Jurkat, Clone E6-1 (cell line): Measurements from ENCODE around the gene RNF133.
"Not testable (repeated sequence)": the region's sequence is repeated elsewhere in the genome, so short reads cannot be mapped to it uniquely, and the experiment has no call there.

ENCODE experiments used
- DNase-seq: peaks from one replicate; pipeline ENCODE4 v3.0.0-alpha.2; 2011; ENCODE audit warnings: low read depth, low spot score
- H3K4me3 ChIP-seq: 2 replicates; pipeline ENCODE4 v1.5.1; 2011; ENCODE audit warnings: mild to moderate bottlenecking, low read length, control low read depth, moderate library complexity

Gene RNF133

DNA sequence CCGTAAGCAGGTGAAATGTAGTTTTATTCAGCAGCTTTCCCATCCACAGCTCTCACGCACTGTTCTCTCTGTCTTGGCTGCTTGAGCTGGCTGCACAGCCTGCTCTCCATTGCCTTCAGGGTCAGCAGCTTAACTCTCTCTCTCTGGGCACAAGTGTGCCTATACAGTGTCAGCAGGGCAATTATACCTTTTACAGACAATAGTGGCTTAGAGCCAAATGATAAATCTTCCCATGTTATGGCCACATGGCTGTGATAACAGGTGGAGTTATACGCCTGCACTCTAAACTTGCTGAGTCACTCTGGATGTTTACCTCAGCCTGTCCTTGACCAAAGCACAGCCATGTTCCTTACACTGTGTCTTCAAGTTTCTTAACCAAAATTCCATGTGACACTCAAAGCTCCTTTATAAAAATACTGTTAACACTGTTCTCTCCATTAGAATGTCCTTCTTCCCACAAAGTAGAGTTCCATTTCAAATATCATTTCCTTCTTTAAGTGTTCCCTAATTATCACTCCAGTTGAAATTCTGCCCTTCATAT, 6.1 kb downstream of the RNF133 start:
- no peak overlapping the region for H3K4me3 ChIP-seq
- no peak for DNase-seq

GRCh38 chr7:122691569-122692235, 7.2 kb downstream of the RNF133 start:
- no peak for DNase-seq
- H3K4me3 ChIP-seq: no peak overlapping the region

- DNase-seq: no peak
Observed at GRCh38 chr7:122689346-122690109, 9.4 kb downstream of the RNF133 start.

DNA sequence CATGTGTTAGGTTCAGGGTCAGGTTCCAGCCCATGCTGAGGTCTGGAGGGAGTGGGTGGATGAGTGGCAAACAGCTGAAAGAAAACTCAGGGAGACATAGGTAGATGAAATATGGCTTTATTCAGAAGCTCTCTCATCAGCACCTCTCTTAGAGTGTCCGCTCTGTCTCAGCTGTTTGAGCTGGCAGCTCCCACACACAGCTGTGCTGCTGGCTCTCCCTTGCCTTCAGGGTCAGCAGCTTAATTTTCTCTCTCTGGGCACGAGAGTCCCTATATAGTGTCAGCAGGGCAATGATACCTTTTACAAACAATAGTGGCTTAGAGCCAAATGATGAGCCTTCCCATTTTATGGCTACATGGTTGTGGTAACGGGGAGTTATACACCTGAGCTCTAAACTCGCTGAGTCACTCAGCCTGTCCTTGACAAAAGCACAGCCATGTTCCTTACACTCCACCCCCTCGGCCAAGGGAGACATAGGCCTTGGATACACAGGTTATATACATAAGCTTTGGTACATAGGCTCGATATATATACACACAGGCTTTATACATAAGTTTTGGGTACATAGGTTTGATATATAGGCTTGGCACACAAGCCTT, 10.4 kb downstream of the RNF133 start:
- H3K4me3 ChIP-seq: no peak overlapping the region
- no peak for DNase-seq

More at GRCh38 chr7:122689346-122690109, 9.4 kb downstream of the RNF133 start:
- no peak overlapping the region for H3K4me3 ChIP-seq

DNA sequence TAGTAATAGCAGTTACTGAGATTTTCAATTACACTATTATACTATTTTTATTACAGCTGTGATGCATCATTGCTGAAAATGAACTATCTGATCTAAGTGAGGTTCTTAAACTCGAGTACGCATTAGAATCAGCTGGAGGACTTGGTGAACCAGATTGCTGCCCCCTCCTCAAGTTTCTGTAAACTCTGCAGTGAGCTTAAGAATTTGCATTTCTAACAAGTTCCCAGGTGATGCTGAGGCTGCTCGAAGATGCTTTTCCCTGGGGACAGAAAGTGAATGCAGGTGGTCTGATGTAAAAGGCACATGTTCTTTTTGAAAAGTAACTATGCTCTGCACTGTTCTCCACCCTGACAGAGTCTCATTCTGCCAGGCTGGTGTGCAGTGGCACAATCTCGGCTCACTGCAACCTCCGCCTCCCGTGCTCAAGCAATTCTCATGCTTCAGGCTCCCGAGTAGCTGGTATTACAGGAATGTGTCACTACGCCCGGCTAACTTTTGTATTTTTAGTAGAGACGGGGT, 12.5 kb downstream of the RNF133 start:
- DNase-seq: no peak
- H3K4me3 ChIP-seq: no peak overlapping the region

DNA sequence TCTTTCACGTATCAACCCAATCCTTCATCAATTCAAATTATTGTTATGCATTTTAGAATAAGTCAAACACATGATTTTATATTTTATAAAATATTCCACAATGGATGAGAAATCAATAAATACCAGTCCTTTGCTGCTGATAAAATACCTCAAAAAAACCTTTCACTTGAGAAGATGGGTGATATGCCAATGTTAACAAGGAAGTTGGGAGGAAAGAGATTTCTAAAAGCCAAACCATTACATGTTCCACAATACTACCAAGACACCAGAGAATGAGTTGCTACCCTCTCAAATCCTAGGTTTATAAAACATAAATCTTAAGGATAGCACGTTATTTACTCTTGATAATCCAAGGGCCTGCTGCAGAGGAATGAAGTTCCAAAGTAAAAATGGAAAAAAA, 14.4 kb downstream of the RNF133 start:
- no peak for DNase-seq
- H3K4me3 ChIP-seq: no peak overlapping the region

DNA sequence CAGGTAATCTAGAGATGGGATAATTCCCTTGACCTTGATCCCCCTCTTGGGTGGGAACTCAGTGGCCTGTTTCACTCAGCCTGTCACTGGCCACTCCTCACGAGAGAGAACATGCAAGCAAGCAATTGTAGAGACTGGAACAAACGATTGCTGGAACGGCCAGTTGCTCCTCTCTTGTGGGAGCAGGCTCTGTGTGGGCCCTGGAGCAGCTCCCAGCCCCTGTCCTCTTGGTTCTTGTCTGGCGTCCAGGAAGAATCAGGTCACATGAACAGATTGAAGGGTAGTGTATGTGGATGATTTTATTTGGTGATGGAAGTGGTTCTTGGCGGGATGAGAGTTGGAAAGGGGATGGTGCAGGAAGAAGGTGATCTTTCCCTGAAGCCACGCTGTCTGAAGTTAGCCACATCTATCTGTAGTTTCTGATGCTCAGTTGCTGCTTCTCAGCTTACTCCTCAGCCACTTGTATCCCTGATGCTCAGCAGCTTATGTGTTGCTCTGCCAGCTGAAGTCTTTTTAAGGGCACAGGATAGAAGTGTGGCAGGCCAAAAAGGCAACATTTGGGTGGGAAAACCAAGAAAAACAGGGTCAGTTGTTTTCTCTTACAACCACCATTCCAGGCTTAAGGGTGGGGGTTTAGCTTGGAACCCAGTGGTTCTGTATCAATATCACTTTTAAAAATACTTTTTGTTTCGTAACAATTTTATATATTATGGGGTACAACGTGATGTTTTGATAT, 15.9 kb downstream of the RNF133 start:
- no peak overlapping the region for H3K4me3 ChIP-seq
- DNase-seq: no peak

DNA sequence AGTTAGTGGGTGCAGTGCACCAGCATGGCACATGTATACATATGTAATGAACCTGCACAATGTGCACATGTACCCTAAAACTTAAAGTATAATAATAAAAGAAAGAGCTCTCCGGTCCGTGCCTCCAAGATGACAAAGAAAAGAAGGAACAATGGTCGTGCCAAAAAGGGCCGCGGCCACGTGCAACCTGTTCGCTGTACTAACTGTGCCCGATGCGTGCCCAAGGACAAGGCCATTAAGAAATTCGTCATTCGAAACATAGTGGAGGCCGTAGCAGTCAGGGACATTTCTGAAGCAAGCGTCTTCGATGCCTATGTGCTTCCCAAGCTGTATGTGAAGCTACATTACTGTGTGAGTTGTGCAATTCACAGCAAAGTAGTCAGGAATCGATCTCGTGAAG, 17.7 kb downstream of the RNF133 start:
- DNase-seq, H3K4me3 ChIP-seq: not testable (repeated sequence)

- H3K4me3 ChIP-seq: no peak overlapping the region
- no peak for DNase-seq
Observed at GRCh38 chr7:122679813-122680212, 19.1 kb downstream of the RNF133 start.

- H3K4me3 ChIP-seq, DNase-seq: not testable (repeated sequence)
Observed at GRCh38 chr7:122679269-122679709, 19.6 kb downstream of the RNF133 start.

DNA sequence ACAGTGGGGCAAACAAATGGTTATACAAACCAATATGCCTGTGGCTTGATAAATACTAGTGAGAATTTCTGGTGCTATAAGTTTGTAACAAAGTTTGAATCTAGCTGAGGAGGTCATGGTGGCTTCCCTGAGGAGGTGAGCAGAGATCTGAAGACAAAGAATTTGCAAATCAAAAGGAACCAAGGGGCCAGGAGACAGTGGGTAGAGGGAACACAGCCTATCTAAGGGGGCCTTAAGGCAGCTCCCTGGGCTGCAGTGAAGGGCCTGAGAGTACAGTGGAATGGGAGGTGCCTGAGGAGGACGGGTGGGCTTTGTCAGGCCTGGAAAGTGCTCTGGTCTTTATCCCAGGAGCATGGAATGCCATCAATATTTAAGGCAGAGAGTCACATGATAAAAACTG, 21.8 kb downstream of the RNF133 start:
- no peak for DNase-seq
- H3K4me3 ChIP-seq: no peak overlapping the region

GRCh38 chr7:122676466-122676865, 22.5 kb downstream of the RNF133 start:
- H3K4me3 ChIP-seq: no peak overlapping the region
- no peak for DNase-seq

DNA sequence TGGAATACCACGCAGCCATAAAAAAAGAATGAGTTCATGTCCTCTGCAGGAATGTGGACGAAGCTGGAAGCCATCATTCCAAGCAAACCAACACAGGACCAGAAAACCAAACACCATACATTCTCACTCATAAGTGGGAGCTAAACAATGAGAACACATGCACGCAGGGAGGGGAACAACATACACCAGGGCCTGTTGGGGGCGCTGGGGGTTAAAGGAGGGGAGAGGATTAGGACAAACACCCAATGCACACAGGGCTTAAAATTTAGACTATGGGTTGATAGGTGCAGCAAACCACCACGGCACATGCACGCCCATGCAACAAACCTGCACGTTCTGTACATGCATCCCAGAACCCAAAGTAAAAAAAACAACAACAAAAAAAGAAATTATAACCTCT, 23.3 kb downstream of the RNF133 start:
- H3K4me3 ChIP-seq: no peak overlapping the region
- no peak for DNase-seq

DNA sequence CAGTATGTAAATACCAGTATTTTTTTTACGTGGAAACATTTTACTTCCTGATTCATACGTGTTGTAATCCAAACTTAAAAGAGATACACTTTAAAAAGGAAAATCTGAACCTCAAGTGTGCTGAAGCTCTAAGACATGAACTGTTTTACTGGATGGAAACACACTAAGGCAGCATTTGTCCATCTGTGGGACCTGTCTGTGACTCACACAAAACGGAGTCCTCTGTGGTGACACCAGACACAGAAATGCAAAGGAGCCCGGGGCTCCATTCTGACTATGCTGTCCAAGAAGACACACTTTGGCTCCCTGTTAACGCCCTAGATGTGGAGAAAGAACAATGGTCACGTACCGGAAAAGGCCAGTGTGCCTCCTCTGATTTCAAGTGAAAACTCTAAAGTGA, 23.9 kb downstream of the RNF133 start:
- no peak for DNase-seq
- no peak overlapping the region for H3K4me3 ChIP-seq

GRCh38 chr7:122674502-122674901, 24.4 kb downstream of the RNF133 start:
- H3K4me3 ChIP-seq: no peak overlapping the region
- DNase-seq: no peak

- H3K4me3 ChIP-seq: no peak overlapping the region
Observed at GRCh38 chr7:122673951-122674350, 25.0 kb downstream of the RNF133 start.

GRCh38 chr7:122672536-122672935, 26.4 kb downstream of the RNF133 start:
- no peak for DNase-seq
- no peak overlapping the region for H3K4me3 ChIP-seq

More at GRCh38 chr7:122673951-122674350, 25.0 kb downstream of the RNF133 start:
- no peak for DNase-seq

DNA sequence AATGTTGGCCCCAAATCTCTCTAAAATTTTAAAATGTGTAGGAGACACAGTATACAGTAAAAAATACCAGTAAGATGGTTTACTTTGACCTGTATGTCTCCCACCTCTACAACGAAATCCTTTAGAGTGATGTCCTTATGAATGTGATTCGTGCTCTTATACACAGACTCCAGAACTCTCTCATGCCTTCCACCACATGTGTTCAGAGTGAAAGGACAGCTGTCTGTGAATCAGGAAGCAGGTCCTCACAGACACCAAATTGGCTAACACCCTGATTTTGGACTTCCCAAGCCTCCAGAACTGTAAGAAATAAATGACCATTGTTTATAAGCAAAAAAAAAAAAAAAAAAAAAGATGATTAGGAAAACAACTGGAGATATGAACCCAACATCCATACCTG, 35.2 kb downstream of the RNF133 start:
- H3K4me3 ChIP-seq: no peak overlapping the region
- DNase-seq: no peak

GRCh38 chr7:122658856-122659255, 40.1 kb downstream of the RNF133 start:
- DNase-seq: no peak
- H3K4me3 ChIP-seq: no peak overlapping the region
